Natural killer cell (primary cell): ENCODE results near the gene ACVR2B. TPM values are rescaled to one million over a fixed set of nuclear protein-coding genes. Genes with fewer than 3 reads are reported as not detected.

ENCODE experiments used
- ATAC-seq, 3 donors: fragments of 150-1000 bp in 2 of 3; fragments of 200-7000 bp in 1 of 3; cut with Tn5 transposase; 1 replicate in 1 of 3; 2 replicates in 2 of 3; pipeline ENCODE4 v1.10.0; 2021; ENCODE audit warnings: mild to moderate bottlenecking in 2 of 3, moderate library complexity in 2 of 3
- DNase-seq, 2 donors: peaks; one replicate each; pipeline versions ENCODE4 v3.0.0 to v3.0.0-alpha.2; 2013 to 2021; ENCODE audit warnings: mixed read lengths in 1 of 2
- H3K27ac ChIP-seq: one replicate; pipeline ENCODE4 v1.5.1; 2013; ENCODE audit warnings: mild to moderate bottlenecking, low read length
- H3K27me3 ChIP-seq: one replicate; pipeline ENCODE4 v1.6.1; 2013; ENCODE audit warnings: low read length; ENCODE audit not compliant: control insufficient read depth, insufficient read depth
- H3K36me3 ChIP-seq: one replicate; pipeline ENCODE4 v1.6.1; 2013; ENCODE audit warnings: low read length; ENCODE audit not compliant: control insufficient read depth, insufficient read depth
- H3K4me1 ChIP-seq: one replicate; pipeline ENCODE4 v1.6.1; 2013; ENCODE audit warnings: low read length; ENCODE audit not compliant: control insufficient read depth, insufficient read depth
- H3K4me3 ChIP-seq: one replicate; pipeline ENCODE4 v1.5.1; 2013; ENCODE audit warnings: low read length
- H3K9me3 ChIP-seq: one replicate; pipeline ENCODE4 v1.6.1; 2013; ENCODE audit warnings: low read length; ENCODE audit not compliant: control insufficient read depth, insufficient read depth
- H3K27ac Mint-ChIP-seq, 2 donors: one replicate each; pipeline ENCODE4 v1.8.0; 2022; ENCODE audit warnings: mild to moderate bottlenecking in 2 of 2, mixed read lengths in 2 of 2, moderate library complexity in 1 of 2
- H3K27me3 Mint-ChIP-seq, 2 donors: one replicate each; pipeline ENCODE4 v1.8.0; 2022; ENCODE audit warnings: low read depth in 2 of 2, mixed read lengths in 2 of 2
- H3K36me3 Mint-ChIP-seq: one replicate; pipeline ENCODE4 v1.8.0; 2022; ENCODE audit warnings: mixed read lengths
- H3K4me1 Mint-ChIP-seq, 2 donors: one replicate each; pipeline ENCODE4 v1.8.0; 2022; ENCODE audit warnings: mixed read lengths in 2 of 2
- H3K4me3 Mint-ChIP-seq: one replicate; pipeline ENCODE4 v1.8.0; 2022; ENCODE audit warnings: mild to moderate bottlenecking, moderate library complexity, mixed read lengths
- H3K9me3 Mint-ChIP-seq, 2 donors: one replicate each; pipeline ENCODE4 v1.8.0; 2022; ENCODE audit warnings: mixed read lengths in 2 of 2
- CTCF ChIP-seq: fragments of 200-600 bp; IDR thresholded peaks from one replicate; pipeline ENCODE4 v1.8.0; 2022; ENCODE audit warnings: antibody characterized with exemption
- WGBS: methylation state at CpG from one replicate; pipeline ENCODE4 v1.1.7; 2013; ENCODE audit warnings: missing lambda C conversion rate; ENCODE audit not compliant: insufficient coverage; 5-methylcytosine and 5-hydroxymethylcytosine counted together
- intact Hi-C: fragments of 100-400 bp; cut with micrococcal nuclease; formaldehyde crosslinking; loops from one replicate; pipeline ENCODE4 v1.14.2; 2022
- total RNA-seq, 4 donors: library from RNA; stranded (reverse); fragments of 120-200 nt in 1 of 4; gene quantifications; one replicate each; pipeline versions ENCODE4 v1.2.3 to v1.2.4, GENCODE V29; 2013 to 2022

ACVR2B gene
- total RNA-seq, 3 donors from 2014 or later (not counting 1 experiment from before 2014, with no cell fraction given): 1.6 to 3.1 (median 2.7) TPM

- Mint-ChIP-seq H3K4me1 (peaks cover 0 to under 1% of the 10 kb centered on the region in 2 donors), H3K27ac (no peak overlapping the region), H3K27me3 (no peaks in the 10 kb centered on the region), H3K36me3 (no peaks in the 10 kb centered on the region), H3K9me3 (no peaks in the 10 kb centered on the region), H3K4me3 (no peak overlapping the region)
- H3K27me3 ChIP-seq: no peaks in the 10 kb centered on the region
- H3K4me1 ChIP-seq: peaks cover 5% of the 10 kb centered on the region
- no peaks in the 10 kb centered on the region for H3K9me3 ChIP-seq
- ATAC-seq: no peak
- intact Hi-C loops: no loop called here
- no peaks in the 10 kb centered on the region for H3K36me3 ChIP-seq
- WGBS: 90% methylated on average over 12 of the region's 12 CpGs
- DNase-seq: no peak
- no peak overlapping the region for H3K27ac ChIP-seq
- no peak overlapping the region for H3K4me3 ChIP-seq
- TF ChIP-seq CTCF: no peak
These were observed 6.9 kb downstream of the ACVR2B start for GRCh38 chr3:38460377-38461270.

DNA sequence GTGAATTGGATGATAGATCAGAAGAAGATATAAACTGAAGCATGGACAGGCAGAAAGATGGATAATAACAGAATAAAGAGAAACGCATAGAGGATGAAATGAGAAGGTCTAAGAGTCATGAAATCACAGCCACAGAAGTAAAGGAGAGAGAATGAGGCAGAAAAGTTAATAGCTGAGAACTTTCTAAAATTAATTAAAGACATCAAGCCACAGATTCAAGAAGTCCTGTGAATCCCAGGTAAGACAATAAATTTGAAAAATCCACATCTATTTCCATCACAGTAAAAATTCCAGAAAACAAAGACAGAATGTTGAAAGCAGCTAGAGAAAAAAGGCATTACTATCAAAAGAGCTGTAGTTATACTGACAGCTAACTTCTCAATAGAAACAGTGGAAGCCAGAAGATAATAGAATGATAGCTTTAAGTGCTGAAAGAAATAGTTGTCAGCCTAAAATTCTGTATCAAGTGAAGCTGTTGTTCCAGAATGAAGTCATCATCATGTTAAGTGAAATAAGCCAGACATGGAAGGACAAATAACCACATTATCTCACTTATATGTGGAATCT, 12.0 kb downstream of the ACVR2B start:
- H3K9me3 ChIP-seq: no peaks in the 10 kb centered on the region
- no peak overlapping the region for H3K27ac ChIP-seq
- H3K4me3 ChIP-seq: no peak overlapping the region
- TF ChIP-seq CTCF: no peak
- WGBS: 100% methylated on average over 1 of the region's 1 CpG
- no peaks in the 10 kb centered on the region for H3K36me3 ChIP-seq
- peaks cover 2 to 13% of the 10 kb centered on the region in 2 donors for H3K9me3 Mint-ChIP-seq
- no peaks in the 10 kb centered on the region for H3K27me3 Mint-ChIP-seq
- no peak overlapping the region for H3K4me3 Mint-ChIP-seq
- no peak overlapping the region for H3K27ac Mint-ChIP-seq
- intact Hi-C loops: no loop called here
- no peak for DNase-seq
- H3K27me3 ChIP-seq: no peaks in the 10 kb centered on the region
- no peak for ATAC-seq
- no peaks in the 10 kb centered on the region for H3K4me1 ChIP-seq
- peaks cover 15% of the 10 kb centered on the region for H3K36me3 Mint-ChIP-seq
- no peaks in the 10 kb centered on the region for H3K4me1 Mint-ChIP-seq

- no peak for TF ChIP-seq CTCF
- Mint-ChIP-seq H3K27ac (no peak overlapping the region), H3K9me3 (peaks cover 2 to 13% of the 10 kb centered on the region in 2 donors), H3K36me3 (peaks cover 15% of the 10 kb centered on the region), H3K4me3 (no peak overlapping the region), H3K4me1 (peaks cover 4 to 5% of the 10 kb centered on the region in 2 donors), H3K27me3 (no peaks in the 10 kb centered on the region)
- Histone ChIP-seq H3K27ac (no peak overlapping the region), H3K9me3 (no peaks in the 10 kb centered on the region), H3K36me3 (no peaks in the 10 kb centered on the region), H3K4me3 (no peak overlapping the region), H3K4me1 (no peaks in the 10 kb centered on the region), H3K27me3 (no peaks in the 10 kb centered on the region)
- no peak for DNase-seq
- 100% methylated on average over 1 of the region's 1 CpG for WGBS
- intact Hi-C loops: no loop called here
- ATAC-seq: no peak
These were observed 15.1 kb downstream of the ACVR2B start for GRCh38 chr3:38468765-38469164.
